Rectal smooth muscle tissue (tissue), 1 donor: ENCODE results near the gene SNTB2.

Experiments used
- H3K27ac ChIP-seq: one replicate; pipeline ENCODE4 v1.7.0; 2013; ENCODE audit warnings: low read depth, low read length, inconsistent platforms
- H3K27me3 ChIP-seq: one replicate; pipeline ENCODE4 v1.7.0; 2013; ENCODE audit warnings: low read length; ENCODE audit not compliant: control insufficient read depth, insufficient read depth
- H3K36me3 ChIP-seq: one replicate; pipeline ENCODE4 v1.7.0; 2013; ENCODE audit warnings: low read length; ENCODE audit not compliant: control insufficient read depth, insufficient read depth
- H3K4me1 ChIP-seq: one replicate; pipeline ENCODE4 v1.7.0; 2013; ENCODE audit warnings: low read length; ENCODE audit not compliant: control insufficient read depth, insufficient read depth
- H3K4me3 ChIP-seq: one replicate; pipeline ENCODE4 v1.7.0; 2013; ENCODE audit warnings: low read length
- H3K9ac ChIP-seq: one replicate; pipeline ENCODE4 v1.7.0; 2013; ENCODE audit warnings: low read length

The SNTB2 gene

DNA sequence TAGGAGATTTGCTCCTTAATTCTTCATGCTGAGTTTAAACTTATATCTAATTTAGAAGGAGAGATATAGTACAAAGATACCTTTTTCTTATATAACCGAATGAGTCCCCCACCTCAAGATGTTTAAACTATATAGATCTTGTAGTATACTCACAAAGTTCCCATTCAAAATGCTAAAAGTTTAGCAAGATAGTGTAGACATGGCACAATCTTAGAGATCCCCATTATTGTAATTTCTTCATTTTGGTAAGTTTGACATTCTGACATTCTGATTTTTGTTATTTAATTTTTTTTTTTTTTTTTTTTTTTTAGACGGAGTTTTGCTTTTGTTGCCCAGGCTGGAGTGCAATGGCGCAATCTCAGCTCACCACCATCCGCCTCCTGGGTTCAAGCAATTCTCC lies 22.8 kb downstream of the SNTB2 start:
- H3K27ac ChIP-seq: no peak overlapping the region
- H3K27me3 ChIP-seq: no peaks in the 10 kb centered on the region
- H3K4me3 ChIP-seq: no peak overlapping the region
- H3K4me1 ChIP-seq: no peaks in the 10 kb centered on the region
- H3K9ac ChIP-seq: no peak overlapping the region
- H3K36me3 ChIP-seq: no peaks in the 10 kb centered on the region

DNA sequence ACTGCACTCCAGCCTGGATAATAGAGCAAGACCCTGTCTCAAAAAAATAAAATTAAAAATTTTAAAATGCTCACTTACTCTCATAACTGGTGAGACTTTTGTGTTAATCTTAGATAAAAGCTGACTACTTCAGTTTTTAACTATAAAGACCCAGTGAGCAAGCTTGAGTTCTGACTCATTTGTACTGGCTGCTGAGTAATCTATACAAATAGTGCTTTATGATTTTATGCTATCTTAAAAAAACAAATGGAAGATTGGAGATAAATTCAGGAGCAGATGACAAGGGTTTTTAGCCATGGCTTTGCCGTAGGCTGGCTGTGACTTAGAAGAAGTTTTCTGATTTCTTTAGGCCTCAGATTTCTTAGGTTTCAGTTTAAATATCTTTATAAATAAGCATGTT lies 30.5 kb downstream of the SNTB2 start:
- Histone ChIP-seq H3K36me3 (no peaks in the 10 kb centered on the region), H3K4me1 (no peaks in the 10 kb centered on the region), H3K27me3 (no peaks in the 10 kb centered on the region), H3K9ac (no peak overlapping the region), H3K27ac (no peak overlapping the region), H3K4me3 (no peak overlapping the region)

DNA sequence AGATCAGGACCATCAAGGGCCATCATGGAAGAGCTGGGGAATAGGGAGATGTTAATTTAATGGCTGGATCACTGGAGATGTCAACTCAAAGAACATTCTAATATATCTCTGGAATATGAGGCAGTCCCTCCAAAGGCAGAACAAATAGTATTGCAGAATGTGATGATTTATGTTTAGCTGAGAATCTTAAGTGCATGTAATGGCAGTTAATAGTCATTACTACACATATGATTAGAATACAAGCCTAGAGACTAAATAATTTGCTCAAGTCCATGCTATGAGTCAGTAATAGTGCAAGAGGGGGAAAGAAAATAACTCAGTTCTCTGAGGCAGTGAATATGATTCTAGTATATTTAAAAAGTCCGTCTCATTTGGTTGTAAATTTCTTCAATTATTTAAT lies 32.3 kb downstream of the SNTB2 start:
- H3K4me1 ChIP-seq: no peaks in the 10 kb centered on the region
- no peaks in the 10 kb centered on the region for H3K27me3 ChIP-seq
- H3K36me3 ChIP-seq: no peaks in the 10 kb centered on the region
- H3K4me3 ChIP-seq: no peak overlapping the region
- H3K9ac ChIP-seq: no peak overlapping the region
- H3K27ac ChIP-seq: no peak overlapping the region

DNA sequence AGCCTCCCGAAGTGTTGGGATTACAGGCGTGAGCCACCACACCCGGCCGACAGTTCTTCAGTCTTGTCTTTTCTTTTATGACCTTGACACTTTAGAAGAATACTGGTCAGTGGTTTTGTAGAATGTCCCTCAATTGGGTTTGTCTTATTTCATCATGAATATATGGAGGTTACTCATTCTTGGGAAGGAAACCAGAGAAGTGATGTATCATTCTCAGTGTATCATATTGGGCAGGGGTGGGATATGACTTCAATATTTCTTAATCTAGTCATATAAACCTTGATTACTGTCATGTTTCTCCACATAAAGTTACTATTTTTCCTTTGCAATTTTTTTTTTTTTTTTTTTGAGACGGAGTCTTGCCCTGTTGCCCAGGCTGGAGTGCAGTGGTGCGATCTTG lies 36.9 kb downstream of the SNTB2 start:
- no peak overlapping the region for H3K4me3 ChIP-seq
- no peak overlapping the region for H3K9ac ChIP-seq
- H3K4me1 ChIP-seq: no peaks in the 10 kb centered on the region
- H3K36me3 ChIP-seq: no peaks in the 10 kb centered on the region
- H3K27ac ChIP-seq: no peak overlapping the region
- no peaks in the 10 kb centered on the region for H3K27me3 ChIP-seq

DNA sequence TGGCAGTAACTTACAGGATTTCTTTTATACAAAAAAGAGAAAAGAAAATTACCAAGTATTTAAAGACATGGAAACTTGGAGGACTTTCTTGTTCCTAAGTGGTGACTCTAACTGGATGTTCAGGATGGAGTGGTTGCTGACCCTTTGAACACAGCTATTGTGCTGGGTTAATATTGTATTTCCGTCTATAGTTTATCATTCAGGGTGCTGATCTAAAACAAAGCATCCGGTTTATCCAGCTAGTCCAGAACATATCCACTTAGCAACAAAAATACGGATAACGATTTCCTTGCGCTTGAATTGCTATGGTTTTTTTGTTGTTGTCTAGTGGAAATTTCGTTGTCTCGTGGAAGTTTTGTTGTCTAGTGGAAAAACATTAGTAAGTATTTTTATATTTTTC lies 38.2 kb downstream of the SNTB2 start:
- Histone ChIP-seq H3K27ac (no peak overlapping the region), H3K9ac (no peak overlapping the region), H3K27me3 (no peaks in the 10 kb centered on the region), H3K4me1 (no peaks in the 10 kb centered on the region), H3K4me3 (no peak overlapping the region), H3K36me3 (no peaks in the 10 kb centered on the region)

DNA sequence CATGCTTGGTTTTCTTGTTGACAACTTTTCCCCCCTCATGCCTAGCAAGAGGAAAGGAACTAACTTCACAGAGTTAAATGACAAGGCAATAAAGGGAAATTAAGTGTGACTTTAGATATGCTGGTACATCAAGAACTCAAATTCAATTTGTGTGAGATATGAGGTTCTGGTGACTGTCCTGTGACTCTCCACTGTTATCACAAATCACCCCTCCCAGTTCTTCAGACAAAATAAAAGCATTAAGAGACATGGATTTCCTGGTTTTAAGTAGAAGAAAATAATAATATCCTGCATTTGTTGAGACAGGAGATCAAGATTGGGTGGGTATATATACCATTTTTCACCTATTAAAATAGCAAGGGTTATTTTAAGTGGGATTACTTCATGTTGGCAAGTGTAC lies 46.2 kb downstream of the SNTB2 start:
- no peaks in the 10 kb centered on the region for H3K4me1 ChIP-seq
- no peak overlapping the region for H3K4me3 ChIP-seq
- no peak overlapping the region for H3K27ac ChIP-seq
- H3K36me3 ChIP-seq: no peaks in the 10 kb centered on the region
- H3K9ac ChIP-seq: no peak overlapping the region
- H3K27me3 ChIP-seq: no peaks in the 10 kb centered on the region

DNA sequence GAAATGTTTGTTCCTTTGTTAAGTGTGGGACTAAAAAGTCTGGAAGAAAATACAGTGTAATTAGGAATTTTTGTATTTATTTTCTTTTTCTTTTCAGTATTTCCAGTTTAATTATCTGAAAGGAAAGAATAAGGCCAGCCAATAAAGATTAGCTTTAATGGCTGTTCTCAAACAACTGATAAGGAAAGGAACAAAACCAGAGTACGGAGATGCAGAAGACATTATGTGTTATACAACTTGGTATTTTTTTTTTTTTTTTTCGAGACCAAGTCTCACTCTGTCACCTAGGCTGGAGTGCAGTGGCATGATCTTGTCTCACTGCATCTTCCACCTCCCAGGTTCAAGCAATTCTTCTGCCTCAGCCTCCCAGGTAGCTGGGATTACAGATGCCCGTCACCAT lies 47.5 kb downstream of the SNTB2 start:
- Histone ChIP-seq H3K4me1 (no peaks in the 10 kb centered on the region), H3K27ac (no peak overlapping the region), H3K27me3 (no peaks in the 10 kb centered on the region), H3K4me3 (no peak overlapping the region), H3K9ac (no peak overlapping the region), H3K36me3 (no peaks in the 10 kb centered on the region)

DNA sequence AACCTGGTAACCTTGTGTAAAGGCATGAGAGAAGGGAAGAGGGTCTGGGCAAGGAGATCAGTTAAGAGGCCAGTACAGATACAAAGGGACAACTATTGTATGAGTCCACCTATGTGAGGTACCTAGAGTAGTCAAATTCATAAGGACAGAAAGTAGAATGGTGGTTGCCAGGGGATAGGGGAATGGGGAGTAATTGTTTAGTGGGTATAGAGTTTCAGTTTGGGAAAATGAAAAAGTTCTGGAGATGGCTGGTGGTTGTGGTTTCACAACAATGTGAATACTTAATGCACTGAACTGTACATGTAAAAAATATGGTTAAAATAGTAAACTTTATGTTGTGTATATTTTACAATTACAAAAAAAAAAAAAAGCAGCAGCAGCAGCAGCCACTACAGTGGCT lies 49.4 kb downstream of the SNTB2 start:
- Histone ChIP-seq H3K4me3 (no peak overlapping the region), H3K4me1 (no peaks in the 10 kb centered on the region), H3K27me3 (no peaks in the 10 kb centered on the region), H3K9ac (no peak overlapping the region), H3K27ac (no peak overlapping the region), H3K36me3 (no peaks in the 10 kb centered on the region)

DNA sequence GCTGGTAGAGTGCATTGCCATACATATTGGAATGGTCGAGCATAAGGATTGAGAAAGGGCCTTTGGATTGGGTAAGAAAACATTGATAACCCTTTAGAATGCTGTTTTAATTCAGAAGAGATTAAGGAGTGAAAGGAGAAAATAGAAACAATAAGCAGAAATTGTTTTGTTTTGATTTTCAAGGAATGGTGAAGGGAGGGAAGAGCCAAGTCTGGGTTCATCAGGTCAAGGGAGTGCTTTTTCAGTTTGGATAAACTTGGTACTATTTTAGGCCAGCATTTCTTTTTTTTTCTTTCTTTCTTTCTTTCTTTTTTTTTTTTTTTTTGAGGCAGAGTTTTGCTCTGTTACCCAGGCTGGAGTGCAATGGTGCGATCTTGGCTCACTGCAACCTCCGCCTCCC lies 50.3 kb downstream of the SNTB2 start:
- no peak overlapping the region for H3K4me3 ChIP-seq
- no peaks in the 10 kb centered on the region for H3K36me3 ChIP-seq
- H3K27ac ChIP-seq: no peak overlapping the region
- H3K4me1 ChIP-seq: no peaks in the 10 kb centered on the region
- H3K9ac ChIP-seq: no peak overlapping the region
- H3K27me3 ChIP-seq: no peaks in the 10 kb centered on the region

DNA sequence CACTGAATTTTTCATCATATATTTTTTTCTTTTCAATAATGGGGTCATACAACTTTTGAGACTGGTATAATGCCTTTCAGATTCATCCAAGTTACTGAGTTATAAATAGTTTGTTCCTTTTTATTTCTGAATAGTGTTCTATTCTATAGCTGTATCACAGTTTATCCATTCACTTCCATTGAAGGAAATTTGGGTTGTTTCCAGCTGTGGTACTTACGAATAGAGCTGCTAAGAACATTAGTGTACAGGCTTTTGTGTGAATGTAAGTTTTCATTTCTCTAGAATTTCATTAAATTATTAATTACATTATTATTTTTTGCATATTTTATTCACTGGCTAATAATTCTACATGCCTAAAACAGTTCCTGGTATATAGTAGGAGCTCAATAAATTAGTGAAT lies 52.9 kb downstream of the SNTB2 start:
- no peaks in the 10 kb centered on the region for H3K4me1 ChIP-seq

DNA sequence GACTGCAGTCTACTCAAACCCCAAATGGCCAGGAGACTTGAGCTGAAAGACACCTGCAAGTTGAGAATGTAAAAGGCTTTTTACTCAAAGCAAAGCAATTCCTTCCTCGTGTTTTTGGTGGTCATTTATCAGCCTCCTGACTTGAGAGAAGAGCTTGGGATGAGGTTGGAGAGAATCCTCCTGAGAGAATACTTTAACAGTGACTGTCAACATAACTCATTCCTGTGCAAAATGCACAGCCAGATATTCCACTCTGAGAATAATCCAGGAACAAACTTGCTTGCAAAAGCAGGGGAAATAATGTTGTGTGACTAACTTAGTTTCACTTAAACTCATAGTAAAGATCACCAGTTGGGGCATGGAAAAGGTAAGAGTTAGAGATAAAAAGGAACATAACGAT lies 53.4 kb downstream of the SNTB2 start:
- Histone ChIP-seq H3K4me1 (no peaks in the 10 kb centered on the region), H3K36me3 (no peaks in the 10 kb centered on the region)

More for the DNA sequence above, 52.9 kb downstream of the SNTB2 start:
- Histone ChIP-seq H3K27ac (no peak overlapping the region), H3K27me3 (no peaks in the 10 kb centered on the region), H3K36me3 (no peaks in the 10 kb centered on the region), H3K4me3 (no peak overlapping the region), H3K9ac (no peak overlapping the region)

DNA sequence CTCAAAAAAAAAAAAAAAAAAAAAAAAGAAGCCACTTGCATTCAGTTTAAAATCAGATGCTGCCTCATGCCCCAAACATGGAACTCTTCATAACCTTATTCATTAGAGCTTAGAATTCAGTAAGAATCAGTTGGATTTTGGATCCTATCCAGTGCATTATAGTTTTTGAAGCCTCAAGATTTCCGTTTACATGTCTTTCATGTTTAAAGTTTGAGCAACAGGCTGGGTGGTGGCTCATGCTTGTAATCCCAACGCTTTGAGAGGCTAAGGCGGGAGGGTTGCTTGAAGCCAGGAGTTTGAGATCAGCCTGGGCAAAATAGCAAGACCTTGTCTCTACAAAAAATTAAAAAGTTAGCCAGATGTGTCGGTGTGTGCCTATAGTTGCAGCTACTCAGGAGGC lies 55.0 kb downstream of the SNTB2 start:
- no peak overlapping the region for H3K4me3 ChIP-seq
- H3K36me3 ChIP-seq: no peaks in the 10 kb centered on the region
- H3K4me1 ChIP-seq: no peaks in the 10 kb centered on the region
- no peak overlapping the region for H3K27ac ChIP-seq
- no peaks in the 10 kb centered on the region for H3K27me3 ChIP-seq
- H3K9ac ChIP-seq: no peak overlapping the region

More for the DNA sequence above, 53.4 kb downstream of the SNTB2 start:
- Histone ChIP-seq H3K27me3 (no peaks in the 10 kb centered on the region), H3K27ac (no peak overlapping the region), H3K9ac (no peak overlapping the region), H3K4me3 (no peak overlapping the region)

DNA sequence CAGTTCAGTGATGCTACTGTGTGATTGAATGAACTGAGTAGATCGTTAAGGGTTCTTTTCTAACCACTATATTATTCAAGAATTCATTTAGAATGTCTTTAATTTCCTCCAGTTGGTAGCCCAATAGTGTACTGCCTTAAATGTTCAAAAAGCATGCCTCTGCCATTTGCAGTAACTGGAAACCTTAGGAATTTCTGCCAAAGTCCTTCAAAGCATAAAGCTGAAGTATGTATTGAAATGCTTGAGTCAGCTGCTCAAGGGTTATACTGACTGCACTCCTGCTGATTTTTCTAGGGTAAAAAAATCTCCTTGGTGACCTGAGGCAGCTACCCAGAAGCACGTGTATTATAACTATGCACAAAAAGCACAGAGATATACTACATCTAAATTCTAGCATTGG lies 56.5 kb downstream of the SNTB2 start:
- Histone ChIP-seq H3K4me3 (no peak overlapping the region), H3K27me3 (no peaks in the 10 kb centered on the region), H3K27ac (no peak overlapping the region), H3K4me1 (no peaks in the 10 kb centered on the region), H3K36me3 (no peaks in the 10 kb centered on the region), H3K9ac (no peak overlapping the region)

DNA sequence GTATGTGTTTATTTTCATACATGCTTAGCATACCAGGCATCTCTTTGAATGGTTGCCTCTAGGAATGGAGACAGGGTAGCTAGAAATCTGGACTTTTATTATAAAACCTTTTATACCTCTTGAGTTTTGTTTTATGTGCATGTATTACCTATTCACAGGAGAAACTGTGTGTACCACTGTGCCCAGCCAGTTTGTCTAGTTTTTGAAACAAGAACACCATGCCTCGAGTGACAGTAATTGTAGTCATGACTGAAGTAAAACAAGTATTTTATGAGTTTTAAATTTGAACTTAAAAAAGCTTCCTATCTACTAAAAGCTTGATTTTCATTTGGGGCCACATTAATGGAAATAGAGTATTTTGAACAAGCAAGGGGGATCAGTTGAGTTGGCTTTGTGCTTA lies 57.4 kb downstream of the SNTB2 start:
- no peak overlapping the region for H3K9ac ChIP-seq
- no peaks in the 10 kb centered on the region for H3K27me3 ChIP-seq
- H3K27ac ChIP-seq: no peak overlapping the region
- no peak overlapping the region for H3K4me3 ChIP-seq
- no peaks in the 10 kb centered on the region for H3K36me3 ChIP-seq
- H3K4me1 ChIP-seq: no peaks in the 10 kb centered on the region
